Activated T-cell treated with anti-CD3 and anti-CD28 coated beads for 4 hours (primary cell): Measurements from ENCODE around the gene CHRNA4.

Source experiments
- DNase-seq: peaks from one replicate; pipeline ENCODE4 v3.0.0-alpha.2; 2020

CHRNA4 gene

GRCh38 chr20:63318391-63319163, 42.6 kb downstream of the CHRNA4 start:
- no peak for DNase-seq

- no peak for DNase-seq
Observed at GRCh38 chr20:63317601-63318291, 43.4 kb downstream of the CHRNA4 start.

GRCh38 chr20:63317061-63317460, 44.1 kb downstream of the CHRNA4 start:
- no peak for DNase-seq

GRCh38 chr20:63316502-63316921, 44.6 kb downstream of the CHRNA4 start:
- no peak for DNase-seq

DNA sequence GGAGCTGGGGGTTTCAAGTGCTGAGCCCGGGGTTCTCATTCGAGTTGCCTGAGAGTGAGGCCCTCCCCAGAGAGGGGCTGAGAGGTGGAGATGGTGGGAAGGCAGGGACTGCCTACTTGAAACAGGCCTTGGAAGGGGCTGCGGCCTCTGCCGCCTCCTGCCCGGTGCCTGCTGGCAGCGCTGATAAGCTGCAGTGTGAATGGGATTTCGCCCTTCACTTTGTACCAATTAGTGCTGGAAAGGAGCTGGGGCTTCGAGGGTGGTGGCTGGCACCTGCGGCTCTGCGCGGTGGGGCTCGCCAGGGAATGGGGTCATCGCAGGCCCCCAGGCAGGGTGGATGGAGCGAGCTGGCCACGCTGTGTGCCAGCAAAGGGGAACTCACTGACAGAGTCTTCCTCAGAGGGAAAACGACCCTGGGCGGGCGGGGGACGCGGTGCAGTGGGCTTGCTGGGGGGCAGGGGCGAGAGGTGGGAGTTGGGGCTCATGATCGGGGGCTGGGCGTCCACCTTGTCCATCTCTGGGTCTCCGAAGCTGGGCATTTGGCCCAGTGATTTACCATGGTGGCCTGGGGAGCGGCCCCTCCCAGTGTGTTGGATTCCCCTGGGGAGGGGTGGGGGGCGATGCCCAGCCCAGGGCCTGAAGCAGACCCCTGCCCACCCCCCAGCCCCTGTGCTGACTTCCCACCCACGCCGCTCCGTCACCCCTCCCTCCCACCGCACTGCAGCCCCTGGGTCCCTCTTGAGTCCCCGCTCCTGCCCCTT, 45.2 kb downstream of the CHRNA4 start:
- DNase-seq = no peak

GRCh38 chr20:63315240-63315689, 45.9 kb downstream of the CHRNA4 start:
- DNase-seq = no peak

DNA sequence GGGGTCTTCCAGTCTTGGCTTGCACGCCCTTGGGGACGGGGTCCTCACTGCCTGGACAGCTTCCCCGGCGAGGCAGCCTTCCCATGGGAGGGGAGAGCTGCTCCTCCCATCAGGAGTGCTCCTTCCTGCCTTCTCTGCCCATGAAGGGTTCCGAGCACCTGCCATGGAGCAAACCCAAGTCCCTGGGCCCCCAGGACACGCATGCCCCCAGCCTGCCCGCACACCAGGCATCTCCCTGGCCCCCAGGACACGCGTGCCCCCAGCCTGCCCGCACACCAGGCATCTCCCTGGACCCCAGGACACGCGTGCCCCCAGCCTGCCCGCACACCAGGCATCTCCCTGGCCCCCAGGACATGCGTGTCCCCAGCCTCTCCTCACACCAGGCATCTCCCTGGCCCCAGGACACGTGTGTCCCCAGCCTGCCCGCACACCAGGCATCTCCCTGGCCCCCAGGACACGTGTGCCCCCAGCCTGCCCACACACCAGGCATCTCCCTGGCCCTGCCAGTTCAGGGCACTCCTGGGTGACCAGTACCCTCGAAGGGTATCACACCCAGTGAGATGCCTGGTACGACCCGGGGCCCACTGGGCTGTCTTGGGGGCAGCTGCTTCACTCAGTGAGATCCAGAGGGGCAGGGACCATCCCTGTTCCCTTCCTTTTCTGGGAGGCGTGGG, 46.4 kb downstream of the CHRNA4 start:
- no peak for DNase-seq

- no peak for DNase-seq
Observed at GRCh38 chr20:63314015-63314471, 47.1 kb downstream of the CHRNA4 start.

DNA sequence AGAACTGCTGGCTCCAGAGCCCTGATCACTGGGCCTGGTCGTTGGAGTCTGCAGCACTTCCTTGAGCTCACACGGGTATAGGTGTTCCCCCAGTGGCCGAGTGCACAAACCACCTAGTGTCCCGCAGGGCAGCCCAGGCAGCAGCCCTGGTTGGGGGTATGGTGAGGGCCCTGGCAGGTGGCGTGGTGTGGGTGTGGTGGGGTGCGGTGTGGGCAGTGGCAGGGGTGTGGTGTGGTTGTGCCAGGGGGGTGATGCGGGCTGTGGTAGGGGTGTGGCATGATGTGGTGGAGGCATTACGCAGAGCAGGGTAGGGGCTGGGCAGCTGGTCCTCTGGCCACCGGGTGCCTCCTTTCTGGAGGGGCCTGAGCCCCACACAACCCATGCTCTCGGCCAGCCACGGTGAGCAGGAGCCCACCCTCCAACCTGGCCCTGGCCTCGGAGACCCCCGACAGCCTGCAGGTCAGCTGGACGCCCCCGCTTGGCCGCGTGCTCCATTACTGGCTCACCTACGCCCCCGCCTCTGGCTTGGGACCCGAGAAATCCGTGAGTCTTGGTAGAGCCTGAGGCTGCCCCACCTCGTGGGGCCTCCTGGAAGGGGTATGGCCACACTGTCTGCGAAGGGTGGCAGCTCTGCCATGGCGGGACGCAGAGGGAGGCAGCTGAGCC, 47.7 kb downstream of the CHRNA4 start:
- DNase-seq = no peak

- DNase-seq = no peak
Observed at GRCh38 chr20:63312690-63313348, 48.3 kb downstream of the CHRNA4 start.

DNA sequence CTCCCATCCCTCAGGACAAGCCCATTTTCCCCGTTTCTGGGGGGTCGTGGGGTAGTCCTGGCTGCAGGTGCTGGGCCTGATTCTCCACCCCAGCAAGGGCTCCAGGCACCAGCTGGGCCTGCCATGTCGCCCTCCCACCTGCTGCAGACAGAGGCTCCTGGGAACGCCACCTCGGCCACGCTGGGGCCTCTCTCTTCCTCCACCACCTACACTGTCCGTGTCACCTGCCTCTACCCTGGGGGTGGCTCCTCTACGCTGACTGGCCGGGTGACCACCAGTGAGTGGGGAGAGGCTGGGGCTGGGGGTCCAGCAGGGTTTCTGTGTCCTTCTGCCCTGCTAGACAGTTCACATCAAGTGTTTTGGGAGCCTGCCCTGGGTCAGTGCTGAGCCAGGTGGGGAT, 48.9 kb downstream of the CHRNA4 start:
- DNase-seq = no peak

- DNase-seq = no peak
Observed at GRCh38 chr20:63311833-63312243, 49.3 kb downstream of the CHRNA4 start.

DNA sequence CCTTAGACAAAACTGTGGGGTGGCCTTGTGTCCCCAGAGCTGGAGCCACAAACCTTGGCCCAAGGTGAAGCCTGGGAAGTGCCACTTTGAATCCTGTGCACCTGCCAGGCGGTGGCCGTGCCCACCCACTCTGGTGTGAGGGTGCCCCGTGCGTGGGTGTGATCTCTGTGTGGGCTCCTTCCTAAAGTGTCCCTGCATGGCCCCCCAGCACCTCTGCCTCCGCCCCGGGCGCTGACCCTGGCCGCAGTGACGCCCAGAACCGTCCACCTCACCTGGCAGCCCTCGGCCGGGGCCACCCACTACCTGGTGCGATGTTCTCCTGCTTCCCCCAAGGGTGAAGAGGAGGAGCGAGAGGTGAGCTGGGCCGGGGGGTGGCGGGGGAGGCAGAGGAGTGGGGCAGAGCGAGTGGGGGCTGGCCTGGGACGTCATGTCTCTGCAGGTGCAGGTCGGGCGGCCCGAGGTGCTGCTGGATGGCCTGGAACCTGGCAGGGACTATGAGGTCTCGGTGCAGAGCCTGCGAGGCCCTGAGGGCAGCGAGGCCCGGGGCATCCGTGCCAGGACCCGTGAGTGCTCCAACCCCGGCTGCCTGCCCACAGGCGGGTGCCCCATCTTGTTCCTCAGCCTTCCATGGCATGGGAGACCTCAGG, 49.8 kb downstream of the CHRNA4 start:
- no peak for DNase-seq

DNA sequence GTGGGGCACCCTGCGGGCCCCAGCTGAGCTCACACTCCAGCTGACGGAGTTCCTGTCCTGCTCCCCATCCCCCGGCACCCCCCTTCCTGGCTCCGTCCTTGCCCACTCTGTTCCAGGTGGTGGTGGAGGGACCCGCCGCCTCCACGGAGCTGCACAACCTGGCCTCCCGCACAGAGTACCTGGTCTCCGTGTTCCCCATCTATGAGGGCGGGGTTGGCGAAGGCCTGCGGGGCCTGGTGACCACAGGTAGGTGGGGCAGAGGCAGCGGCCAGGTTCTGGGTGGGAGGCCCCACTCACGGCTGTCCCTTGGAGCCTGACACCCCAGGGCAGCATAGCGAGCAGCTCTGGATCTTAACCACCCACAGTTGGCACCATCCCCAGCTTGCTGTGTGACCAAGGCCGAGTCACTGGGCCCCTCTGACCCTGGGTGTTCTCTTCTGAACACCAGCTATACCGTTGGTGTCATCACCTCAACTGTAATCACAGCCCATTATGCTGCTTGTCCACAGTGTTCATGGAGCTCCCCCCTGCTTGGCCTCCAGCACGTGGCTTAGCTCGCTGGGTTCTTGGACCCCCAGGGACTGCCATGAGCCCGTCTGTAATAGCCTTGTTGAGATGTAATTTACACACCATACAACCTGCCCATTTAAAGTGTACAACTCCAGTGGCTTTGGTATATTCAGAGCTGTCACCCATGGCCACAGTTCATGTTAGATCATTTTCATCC, 50.7 kb downstream of the CHRNA4 start:
- no peak for DNase-seq

DNA sequence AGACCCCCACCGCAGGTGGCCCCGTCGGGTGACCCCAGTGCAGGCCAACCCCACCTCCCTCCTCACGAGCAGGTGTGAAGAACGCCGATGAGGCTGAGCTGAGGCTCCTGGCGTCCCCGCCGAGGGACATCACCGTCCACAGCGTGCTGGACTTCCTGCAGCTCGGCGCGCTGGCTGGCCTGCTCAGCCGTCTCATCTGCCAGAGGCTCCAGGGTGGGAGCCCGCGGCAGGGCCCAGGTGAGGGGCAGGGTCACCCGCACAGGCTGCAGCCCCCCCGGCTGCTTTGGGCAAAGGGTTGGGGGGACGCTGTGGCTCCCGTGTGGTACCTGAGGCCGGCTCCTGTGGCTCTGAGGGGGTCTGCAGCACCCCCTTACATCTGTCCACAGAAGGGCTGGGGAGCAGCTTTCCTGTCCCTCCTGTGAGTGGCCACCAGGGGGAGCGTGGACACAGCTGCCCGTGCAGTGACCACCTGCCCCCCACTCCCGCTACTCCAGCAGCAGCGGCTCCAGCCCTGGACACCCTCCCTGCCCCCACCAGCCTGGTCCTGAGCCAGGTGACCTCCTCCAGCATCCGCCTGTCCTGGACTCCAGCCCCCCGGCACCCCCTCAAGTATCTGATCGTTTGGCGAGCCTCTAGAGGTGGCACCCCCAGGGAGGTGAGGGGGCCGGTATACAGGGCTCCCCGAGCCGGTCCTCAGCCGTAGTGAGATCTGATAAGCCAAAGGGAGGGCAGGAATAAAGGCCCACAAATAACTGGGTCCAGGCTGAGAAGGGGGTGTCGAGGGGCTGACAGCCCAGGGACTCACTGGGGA, 51.7 kb downstream of the CHRNA4 start:
- DNase-seq = no peak

- no peak for DNase-seq
Observed at GRCh38 chr20:63308218-63308911, 52.8 kb downstream of the CHRNA4 start.

DNA sequence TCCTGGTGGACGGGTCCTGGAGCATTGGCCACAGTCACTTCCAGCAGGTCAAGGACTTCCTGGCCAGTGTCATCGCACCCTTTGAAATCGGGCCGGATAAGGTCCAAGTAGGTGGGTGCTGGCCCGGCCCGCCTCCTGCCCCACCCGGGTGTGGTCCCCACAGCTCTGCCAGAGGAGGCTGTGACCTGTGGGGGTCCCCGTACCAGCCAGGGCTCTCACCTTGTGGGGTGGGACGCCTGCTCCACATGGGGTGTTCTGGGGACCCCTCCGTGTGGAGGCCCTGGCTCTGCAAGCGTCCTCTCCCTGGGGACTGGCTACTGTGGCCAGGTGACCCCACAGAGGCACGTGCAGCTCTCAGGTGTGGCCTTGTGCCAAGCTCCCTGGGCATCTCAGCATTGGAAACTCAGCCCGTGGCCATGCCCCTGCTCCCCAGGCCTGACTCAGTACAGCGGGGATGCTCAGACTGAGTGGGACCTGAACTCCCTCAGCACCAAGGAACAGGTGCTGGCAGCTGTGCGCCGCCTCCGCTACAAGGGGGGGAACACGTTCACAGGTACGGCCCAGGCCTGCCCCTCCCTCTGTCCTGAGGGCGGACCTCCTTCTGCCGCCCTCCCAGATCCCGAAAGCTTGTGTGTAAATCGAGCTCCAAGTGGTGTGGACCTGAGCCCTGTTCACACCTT, 53.5 kb downstream of the CHRNA4 start:
- DNase-seq = no peak
